ENCODE data around the gene MAP6D1. TPM values are rescaled to one million over a fixed set of nuclear protein-coding genes. Genes with fewer than 3 reads are reported as not detected.

Gene MAP6D1
- total RNA-seq (2022) (1.1 and 1.9 TPM in 2 replicates), Bru-seq, nascent RNA (percentile 28 among the genes with signal in this experiment), BruChase-seq, experiment 1, labeled RNA remaining after a 6-hour chase (percentile 36 among the genes with signal in this experiment), BruChase-seq, experiment 2, labeled RNA remaining after a 2-hour chase (not detected)
- long read RNA-seq, partial matches to known transcripts = 0 of 3 reads
- long read RNA-seq, other reads (novel, unspliced or antisense) = 0 of 3 reads

GRCh38 chr3:183825456-183826161 lies at the start of gene MAP6D1:
Gene MAP6D1, minus strand, starts transcription at chr3:183825577. Its CDS starts 30 bp downstream, at chr3:183825547.
- TF ChIP-seq CTCF (IDR thresholded peaks at IDR 0.05; ENCODE audit: unreplicated experiment) = peak; percentile 29
- POLR2A ChIA-PET = interaction anchor here (0.8 to 1.9 kb wide), 3 partner anchors 10 to 59 kb away, joined by 3 to 7 read pairs (median 5); partner anchors contain the start of gene PARL
- BruUV-seq (replicated peaks) = no TSS peak
- Mint-ChIP-seq H3K4me3 (ENCODE audit: unreplicated experiment) (peak within 1 kb of the TSS; percentile 56), H3K36me3 (ENCODE audit: insufficient read depth, unreplicated experiment) (peaks cover 12% of the 10 kb centered on the region), H3K27me3 (ENCODE audit: insufficient read depth, unreplicated experiment) (no peaks in the 10 kb centered on the region), H3K4me1 (ENCODE audit: insufficient read depth, unreplicated experiment) (no peaks in the 10 kb centered on the region), H3K27ac (ENCODE audit: low read depth, unreplicated experiment) (no peak within 1 kb of the TSS), H3K9me3 (ENCODE audit: unreplicated experiment) (no peaks in the 10 kb centered on the region)
- CTCF ChIA-PET = interaction anchor here (0.9 to 1.3 kb wide), 3 partner anchors 22 to 356 kb away, joined by 3 read pairs; no protein-coding TSS in a partner anchor
- intact Hi-C loops (cut with micrococcal nuclease) = loop anchor here (2.0 kb wide), 1 partner anchor 59 kb away; the partner anchor contains the start of gene PARL
- DNase-seq (ENCODE audit: unreplicated experiment) = peak; percentile 28

- ChIA-PET CTCF (interaction anchor here (1.7 to 2.1 kb wide), 2 partner anchors 10 to 22 kb away, joined by 5 to 7 read pairs; partner anchors contain the start of gene PARL), POLR2A (interaction anchor here (1.3 to 2.5 kb wide), 2 partner anchors 10 to 30 kb away, joined by 3 to 7 read pairs; partner anchors contain the start of gene PARL)
- no peaks in the 10 kb centered on the region for H3K9me3 Mint-ChIP-seq (ENCODE audit: unreplicated experiment)
- intact Hi-C loops (cut with micrococcal nuclease) = no loop called here
- H3K4me1 Mint-ChIP-seq (ENCODE audit: insufficient read depth, unreplicated experiment) = no peaks in the 10 kb centered on the region
- no peak overlapping the region for H3K4me3 Mint-ChIP-seq (ENCODE audit: unreplicated experiment)
- DNase-seq (ENCODE audit: unreplicated experiment) = no peak
- no TSS peak for BruUV-seq (replicated peaks)
- H3K27me3 Mint-ChIP-seq (ENCODE audit: insufficient read depth, unreplicated experiment) = no peaks in the 10 kb centered on the region
- no peak for TF ChIP-seq CTCF (IDR thresholded peaks at IDR 0.05; ENCODE audit: unreplicated experiment)
- no peak overlapping the region for H3K27ac Mint-ChIP-seq (ENCODE audit: low read depth, unreplicated experiment)
- peaks cover 34% of the 10 kb centered on the region for H3K36me3 Mint-ChIP-seq (ENCODE audit: insufficient read depth, unreplicated experiment)
Measured at GRCh38 chr3:183873914-183874313, 48.5 kb upstream of the MAP6D1 start.

GRCh38 chr3:183871541-183871940 lies 46.2 kb upstream of the MAP6D1 start:
- Mint-ChIP-seq H3K4me1 (ENCODE audit: insufficient read depth, unreplicated experiment) (no peaks in the 10 kb centered on the region), H3K9me3 (ENCODE audit: unreplicated experiment) (no peaks in the 10 kb centered on the region)

More at GRCh38 chr3:183871541-183871940, 46.2 kb upstream of the MAP6D1 start:
- H3K27me3 Mint-ChIP-seq (ENCODE audit: insufficient read depth, unreplicated experiment) = no peaks in the 10 kb centered on the region
- no TSS peak for BruUV-seq (replicated peaks)
- no peak for DNase-seq (ENCODE audit: unreplicated experiment)
- intact Hi-C loops (cut with micrococcal nuclease) = no loop called here
- CTCF ChIA-PET = interaction anchor here (2.7 kb wide), 1 partner anchor 13 kb away, joined by 8 read pairs; the partner anchor contains the start of gene PARL
- H3K27ac Mint-ChIP-seq (ENCODE audit: low read depth, unreplicated experiment) = no peak overlapping the region
- no peak for TF ChIP-seq CTCF (IDR thresholded peaks at IDR 0.05; ENCODE audit: unreplicated experiment)
- peaks cover 34% of the 10 kb centered on the region for H3K36me3 Mint-ChIP-seq (ENCODE audit: insufficient read depth, unreplicated experiment)
- POLR2A ChIA-PET = interaction anchor here (1.0 kb wide), 1 partner anchor 13 kb away, joined by 3 read pairs; the partner anchor contains the start of gene PARL
- H3K4me3 Mint-ChIP-seq (ENCODE audit: unreplicated experiment) = no peak overlapping the region
